ENCODE results near the gene TWF1. TPM values are rescaled to one million over a fixed set of nuclear protein-coding genes. Genes with fewer than 3 reads are reported as not detected.

Gene TWF1
- total RNA-seq, 1 experiment from 2014 or later = 107 TPM

GRCh38 chr12:43786899-43787693 is 19.0 kb downstream of the TWF1 start:
- POLR2A ChIA-PET (ENCODE audit: low non-redundant PET) = no interaction called here
- no peak for DNase-seq (ENCODE audit: low spot score)
- Histone ChIP-seq H3K27ac (ENCODE audit: low read depth, low read length, poor library complexity, severe bottlenecking) (no peak overlapping the region), H3K9me3 (ENCODE audit: low read depth, low read length, poor library complexity, severe bottlenecking) (no peaks in the 10 kb centered on the region), H3K36me3 (ENCODE audit: insufficient read depth, low read length, poor library complexity, severe bottlenecking) (peaks cover 3% of the 10 kb centered on the region), H3K4me1 (ENCODE audit: insufficient read depth, low read length, poor library complexity, severe bottlenecking) (no peaks in the 10 kb centered on the region), H3K4me3 (ENCODE audit: low read depth, low read length, poor library complexity, severe bottlenecking) (no peak overlapping the region), H3K27me3 (replicated peaks; ENCODE audit: insufficient read depth, low read depth, low read length, poor library complexity) (no peaks in the 10 kb centered on the region)
- intact Hi-C loops (cut with micrococcal nuclease; ENCODE audit: unreplicated experiment) = no loop called here
- BruUV-seq (replicated peaks) = TSS peak; percentile 47
- CTCF ChIA-PET = no interaction called here
- TF ChIP-seq EZH2 (IDR thresholded peaks at IDR 0.05; ENCODE audit: borderline replicate concordance, low read depth, low read length, poor library complexity, severe bottlenecking) = no peak
- TF ChIP-seq CTCF (conservative IDR thresholded peaks at IDR 0.05; ENCODE audit: low read depth, low read length) = no peak

GRCh38 chr12:43776498-43776897 is 29.6 kb downstream of the TWF1 start:
- CTCF ChIA-PET = interaction anchor here (1.0 kb wide), 1 partner anchor 106 kb away, joined by 11 read pairs; no protein-coding TSS in a partner anchor
- peaks cover 11% of the 10 kb centered on the region for H3K36me3 ChIP-seq (ENCODE audit: insufficient read depth, low read length, poor library complexity, severe bottlenecking)
- intact Hi-C loops (cut with micrococcal nuclease; ENCODE audit: unreplicated experiment) = loop anchor here (2.0 kb wide), 1 partner anchor 106 kb away; no protein-coding TSS in a partner anchor
- POLR2A ChIA-PET (ENCODE audit: low non-redundant PET) = no interaction called here
- H3K27ac ChIP-seq (ENCODE audit: low read depth, low read length, poor library complexity, severe bottlenecking) = no peak overlapping the region
- H3K4me3 ChIP-seq (ENCODE audit: low read depth, low read length, poor library complexity, severe bottlenecking) = no peak overlapping the region
- no peak for TF ChIP-seq EZH2 (IDR thresholded peaks at IDR 0.05; ENCODE audit: borderline replicate concordance, low read depth, low read length, poor library complexity, severe bottlenecking)
- TF ChIP-seq CTCF (conservative IDR thresholded peaks at IDR 0.05; ENCODE audit: low read depth, low read length) = peak; percentile 67
- no TSS peak for BruUV-seq (replicated peaks)
- H3K27me3 ChIP-seq (replicated peaks; ENCODE audit: insufficient read depth, low read depth, low read length, poor library complexity) = no peaks in the 10 kb centered on the region
- H3K4me1 ChIP-seq (ENCODE audit: insufficient read depth, low read length, poor library complexity, severe bottlenecking) = no peaks in the 10 kb centered on the region
- no peaks in the 10 kb centered on the region for H3K9me3 ChIP-seq (ENCODE audit: low read depth, low read length, poor library complexity, severe bottlenecking)
- DNase-seq (ENCODE audit: low spot score) = peak; percentile 61

- no TSS peak for BruUV-seq (replicated peaks)
- Histone ChIP-seq H3K27me3 (replicated peaks; ENCODE audit: insufficient read depth, low read depth, low read length, poor library complexity) (no peaks in the 10 kb centered on the region), H3K36me3 (ENCODE audit: insufficient read depth, low read length, poor library complexity, severe bottlenecking) (no peaks in the 10 kb centered on the region), H3K9me3 (ENCODE audit: low read depth, low read length, poor library complexity, severe bottlenecking) (no peaks in the 10 kb centered on the region), H3K4me3 (ENCODE audit: low read depth, low read length, poor library complexity, severe bottlenecking) (no peak overlapping the region), H3K4me1 (ENCODE audit: insufficient read depth, low read length, poor library complexity, severe bottlenecking) (no peaks in the 10 kb centered on the region), H3K27ac (ENCODE audit: low read depth, low read length, poor library complexity, severe bottlenecking) (no peak overlapping the region)
- intact Hi-C loops (cut with micrococcal nuclease; ENCODE audit: unreplicated experiment) = no loop called here
- no peak for DNase-seq (ENCODE audit: low spot score)
- ChIA-PET CTCF (no interaction called here), POLR2A (ENCODE audit: low non-redundant PET) (no interaction called here)
- TF ChIP-seq CTCF (conservative IDR thresholded peaks at IDR 0.05; ENCODE audit: low read depth, low read length) (no peak), EZH2 (IDR thresholded peaks at IDR 0.05; ENCODE audit: borderline replicate concordance, low read depth, low read length, poor library complexity, severe bottlenecking) (no peak)
Observed at GRCh38 chr12:43766291-43766690, 39.8 kb downstream of the TWF1 start.
